RPMI7951 (cell line): ENCODE data around the gene CD46. TPM values are rescaled to one million over a fixed set of nuclear protein-coding genes. Genes with fewer than 3 reads are reported as not detected.

ENCODE experiments used
- total RNA-seq: library from RNA; depleted of rRNA; stranded (reverse); fragments of >200 nt; shearing (Covaris generic); gene quantifications from 2 replicates; pipeline ENCODE4 v1.2.3, GENCODE V29; 2014; rRNA removed

The CD46 gene
- total RNA-seq, 1 experiment from 2014 or later, result 72.3 TPM

Other genes with a start within 250 kb of the CD46 start
- 0.24 TPM in 1 of 2 replicates, not detected in the other for gene CR1L, start 106.9 kb upstream of the CD46 start, total RNA-seq
- gene CD34, start 159.1 kb downstream of the CD46 start, total RNA-seq, result 0.29 and 0.96 TPM in 2 replicates